Measurements from ENCODE around the gene GNLY.

The GNLY gene

GRCh38 chr2:85710687-85711577 is 16.8 kb downstream of the GNLY start:
- Histone ChIP-seq H3K9me2 (replicated peaks; ENCODE audit: insufficient read depth, low read length) (no peaks in the 10 kb centered on the region), H3K4me2 (ENCODE audit: low read depth, low read length, poor library complexity, severe bottlenecking) (no peak overlapping the region), H2AFZ (ENCODE audit: low read depth, low read length, severe bottlenecking) (no peak overlapping the region), H3K4me3 (ENCODE audit: insufficient read depth, low read length, poor library complexity, severe bottlenecking) (no peak overlapping the region), H3K9me3 (ENCODE audit: insufficient read depth, low read length) (no peaks in the 10 kb centered on the region), H4K20me1 (ENCODE audit: low read depth, low read length) (no peaks in the 10 kb centered on the region), H3K36me3 (ENCODE audit: low read length) (no peaks in the 10 kb centered on the region), H3K79me2 (ENCODE audit: insufficient read depth, low read length) (no peaks in the 10 kb centered on the region), H3F3A (ENCODE audit: insufficient read depth) (no peaks in the 10 kb centered on the region), H3K27ac (ENCODE audit: low read depth, low read length) (no peak overlapping the region), H3K27me3 (ENCODE audit: low read length) (no peaks in the 10 kb centered on the region), H3K9ac (ENCODE audit: low read length) (no peak overlapping the region)
- no peak for TF ChIP-seq EZH2phosphoT487 (conservative IDR thresholded peaks at IDR 0.05; ENCODE audit: low read length)
- TF ChIP-seq CTCF (IDR thresholded peaks at IDR 0.05; ENCODE audit: insufficient read depth, low read length, poor library complexity, severe bottlenecking), result no peak

- no peak overlapping the region for H3K27ac ChIP-seq (ENCODE audit: low read depth, low read length)
- no peak overlapping the region for H3K9ac ChIP-seq (ENCODE audit: low read length)
- no peak overlapping the region for H2AFZ ChIP-seq (ENCODE audit: low read depth, low read length, severe bottlenecking)
- no peak overlapping the region for H3K4me3 ChIP-seq (ENCODE audit: insufficient read depth, low read length, poor library complexity, severe bottlenecking)
- no peaks in the 10 kb centered on the region for H3F3A ChIP-seq (ENCODE audit: insufficient read depth)
- no peaks in the 10 kb centered on the region for H3K27me3 ChIP-seq (ENCODE audit: low read length)
- TF ChIP-seq EZH2phosphoT487 (conservative IDR thresholded peaks at IDR 0.05; ENCODE audit: low read length) (no peak), CTCF (IDR thresholded peaks at IDR 0.05; ENCODE audit: insufficient read depth, low read length, poor library complexity, severe bottlenecking) (no peak)
- H3K79me2 ChIP-seq (ENCODE audit: insufficient read depth, low read length), result no peaks in the 10 kb centered on the region
- no peaks in the 10 kb centered on the region for H3K36me3 ChIP-seq (ENCODE audit: low read length)
- H4K20me1 ChIP-seq (ENCODE audit: low read depth, low read length), result no peaks in the 10 kb centered on the region
- H3K4me2 ChIP-seq (ENCODE audit: low read depth, low read length, poor library complexity, severe bottlenecking), result no peak overlapping the region
- no peaks in the 10 kb centered on the region for H3K9me3 ChIP-seq (ENCODE audit: insufficient read depth, low read length)
- no peaks in the 10 kb centered on the region for H3K9me2 ChIP-seq (replicated peaks; ENCODE audit: insufficient read depth, low read length)
Measured at GRCh38 chr2:85711578-85712060, 17.5 kb downstream of the GNLY start.

DNA sequence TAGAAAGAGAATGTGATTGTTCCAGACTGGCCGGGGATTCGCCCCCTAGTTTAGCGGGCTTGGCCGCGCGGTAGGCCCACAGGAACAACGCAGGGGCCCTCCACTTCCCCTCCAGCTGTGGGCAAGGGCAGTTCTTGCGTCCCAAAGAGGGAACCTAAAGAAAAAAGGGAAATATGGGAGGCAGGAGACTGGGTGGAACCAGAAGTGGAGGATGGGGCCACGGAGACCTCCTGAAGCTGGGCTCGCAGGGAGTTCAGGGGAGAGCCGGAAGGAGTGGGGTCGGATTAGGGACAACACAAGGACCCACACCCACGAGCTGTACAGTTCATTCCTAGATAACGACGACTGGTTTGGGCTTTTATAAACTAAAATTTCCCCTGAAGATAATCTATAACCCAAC is 18.2 kb downstream of the GNLY start:
- H3K9me3 ChIP-seq (ENCODE audit: insufficient read depth, low read length), result no peaks in the 10 kb centered on the region
- no peak overlapping the region for H3K4me3 ChIP-seq (ENCODE audit: insufficient read depth, low read length, poor library complexity, severe bottlenecking)
- no peaks in the 10 kb centered on the region for H3F3A ChIP-seq (ENCODE audit: insufficient read depth)
- no peaks in the 10 kb centered on the region for H4K20me1 ChIP-seq (ENCODE audit: low read depth, low read length)
- H3K9ac ChIP-seq (ENCODE audit: low read length), result no peak overlapping the region
- H3K9me2 ChIP-seq (replicated peaks; ENCODE audit: insufficient read depth, low read length), result no peaks in the 10 kb centered on the region
- no peaks in the 10 kb centered on the region for H3K36me3 ChIP-seq (ENCODE audit: low read length)
- no peak for TF ChIP-seq CTCF (IDR thresholded peaks at IDR 0.05; ENCODE audit: insufficient read depth, low read length, poor library complexity, severe bottlenecking)
- no peak for TF ChIP-seq EZH2phosphoT487 (conservative IDR thresholded peaks at IDR 0.05; ENCODE audit: low read length)
- no peak overlapping the region for H2AFZ ChIP-seq (ENCODE audit: low read depth, low read length, severe bottlenecking)
- H3K4me2 ChIP-seq (ENCODE audit: low read depth, low read length, poor library complexity, severe bottlenecking), result no peak overlapping the region
- no peak overlapping the region for H3K27ac ChIP-seq (ENCODE audit: low read depth, low read length)
- no peaks in the 10 kb centered on the region for H3K27me3 ChIP-seq (ENCODE audit: low read length)
- H3K79me2 ChIP-seq (ENCODE audit: insufficient read depth, low read length), result no peaks in the 10 kb centered on the region
